Non-pigmented ciliary epithelial cell (primary cell): ENCODE measurements around the gene IGSF3.

ENCODE experiments used
- DNase-seq: peaks from one replicate; pipeline ENCODE4 v3.0.0-alpha.2; 2010; ENCODE audit warnings: low read depth

Gene IGSF3

DNA sequence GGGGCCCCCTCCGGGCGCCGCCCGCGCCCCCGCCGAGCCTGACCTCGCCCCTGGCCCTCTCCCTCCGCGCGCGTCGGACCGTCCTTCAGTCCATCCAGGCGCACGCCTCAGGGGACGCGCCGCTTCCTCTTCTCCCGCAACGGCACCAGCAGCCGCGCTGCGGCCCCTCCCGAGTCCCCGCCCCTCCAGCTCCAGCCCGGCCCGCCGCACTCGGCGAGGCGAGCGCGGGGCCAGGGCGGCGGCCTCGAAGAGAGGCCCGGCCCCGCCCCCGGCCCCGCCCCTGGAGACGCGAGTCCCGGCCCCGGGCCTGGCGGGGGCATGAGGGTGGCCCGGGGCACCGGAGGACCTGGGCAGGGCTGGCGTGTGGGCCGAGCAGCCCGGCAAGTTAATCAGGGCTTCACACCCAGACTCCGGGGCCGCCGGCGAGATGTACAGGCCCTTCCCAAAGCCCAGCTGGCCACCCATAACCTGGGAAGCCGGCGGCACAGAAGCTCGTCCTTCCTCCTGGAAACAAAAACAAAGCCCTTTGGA is at the start of gene IGSF3:
TSS of gene IGSF3 (minus strand) at position 159 of the 531 bp plus-strand sequence. CDS start 1,407 bp downstream, outside the sequence.
- DNase-seq, result no peak

DNA sequence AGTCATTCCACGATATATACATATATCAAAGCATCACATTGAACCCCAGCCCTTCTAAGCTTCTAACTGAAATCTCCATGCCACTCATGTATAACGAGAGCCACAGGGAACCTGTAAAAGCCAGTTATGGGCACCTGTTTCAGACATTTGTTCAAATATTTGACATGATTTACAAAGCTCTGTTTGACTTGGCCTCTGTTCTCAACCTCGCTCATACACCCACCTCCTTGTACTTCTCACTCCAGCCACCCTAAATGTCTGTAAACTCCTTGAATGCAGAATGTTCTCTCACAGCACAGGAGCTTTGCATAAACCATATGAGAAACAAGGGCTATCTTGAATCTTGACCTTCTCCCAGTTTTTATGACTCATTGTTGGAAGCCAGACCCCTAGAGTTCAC is 49.8 kb upstream of the IGSF3 start:
- no peak for DNase-seq

DNA sequence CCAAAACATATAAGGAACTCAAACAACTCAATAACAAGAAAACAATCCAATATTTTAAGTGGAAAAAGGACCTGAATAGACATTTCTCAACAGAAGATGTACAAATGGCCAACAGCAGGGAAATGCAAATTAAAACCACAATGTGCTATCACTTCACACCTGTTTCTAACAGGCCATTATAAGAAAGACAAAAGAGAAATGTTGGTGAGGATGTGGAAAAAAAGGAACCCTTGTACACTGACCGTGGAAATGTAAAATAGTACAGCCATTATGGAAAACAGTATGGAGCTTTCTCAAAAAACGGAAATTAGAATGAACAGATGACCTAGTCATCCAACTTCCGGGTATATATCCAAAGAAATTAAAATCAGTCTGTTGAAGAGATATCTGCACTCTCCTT is 48.9 kb upstream of the IGSF3 start:
- DNase-seq, result no peak

GRCh38 chr1:116713474-116713873 is 45.9 kb upstream of the IGSF3 start:
- DNase-seq, result no peak

DNA sequence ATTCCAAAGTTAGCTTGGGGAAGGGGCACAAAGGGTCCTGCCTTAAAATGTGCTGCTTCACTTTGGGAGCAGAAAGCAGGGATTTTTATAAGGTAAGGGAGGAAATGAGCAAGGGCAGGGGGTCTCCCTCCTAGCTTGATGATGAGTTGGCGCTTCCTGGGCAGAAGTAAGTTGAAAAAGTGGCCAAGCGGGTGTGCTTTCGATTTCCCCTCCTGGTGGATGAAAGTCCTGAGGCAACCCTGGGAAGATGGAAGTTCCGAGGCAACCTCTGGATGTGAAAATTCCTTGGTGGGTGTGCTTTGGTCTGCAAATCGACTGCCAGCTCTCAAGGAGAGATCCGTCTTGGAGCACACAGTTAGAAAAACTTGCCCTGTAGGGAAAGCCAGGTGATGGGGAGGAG is 45.0 kb upstream of the IGSF3 start:
- no peak for DNase-seq

GRCh38 chr1:116711263-116711840 is 43.8 kb upstream of the IGSF3 start:
- DNase-seq, result no peak

DNA sequence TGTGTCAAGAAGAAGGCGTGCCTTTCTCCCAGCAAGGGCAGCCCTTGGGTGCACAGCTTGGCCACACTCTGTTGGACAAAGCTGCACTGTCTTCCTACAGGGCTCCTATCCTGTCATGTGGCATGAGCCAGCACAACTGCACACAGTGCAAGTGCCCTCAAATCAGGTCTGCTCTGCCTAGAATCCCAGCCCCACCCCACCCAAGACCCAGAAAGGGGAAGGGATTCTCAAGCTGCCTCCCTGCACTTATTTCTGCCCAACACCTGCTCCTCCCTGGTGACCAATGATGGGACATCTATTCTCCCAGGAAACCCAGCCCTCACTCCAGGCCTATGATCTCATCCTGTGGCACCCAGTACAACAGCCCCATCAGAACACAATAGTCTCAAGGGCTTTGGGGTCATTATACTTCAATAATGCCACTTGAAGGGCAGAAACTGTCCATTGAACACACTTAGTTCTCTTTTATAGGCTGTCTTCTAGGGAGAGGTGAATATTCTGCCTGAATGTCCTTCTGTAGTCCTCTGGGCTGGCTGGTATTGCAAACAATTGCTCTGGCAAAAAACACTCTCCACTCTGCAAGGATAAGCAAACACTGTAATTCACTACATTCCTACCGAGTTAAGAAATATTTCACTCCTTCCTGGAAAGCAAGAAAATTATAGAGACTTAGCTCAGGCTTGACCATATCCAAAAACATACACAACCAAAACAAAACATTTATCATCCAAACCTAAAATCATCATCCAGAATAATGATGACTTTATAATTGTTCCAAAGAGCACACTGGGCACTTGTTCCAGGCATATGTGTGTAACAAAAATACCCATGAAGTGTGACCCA is 43.1 kb upstream of the IGSF3 start:
- DNase-seq, result no peak

GRCh38 chr1:116709666-116710167 is 42.2 kb upstream of the IGSF3 start:
- no peak for DNase-seq

- DNase-seq, result no peak
These were observed 40.8 kb upstream of the IGSF3 start for GRCh38 chr1:116708255-116708900.

DNA sequence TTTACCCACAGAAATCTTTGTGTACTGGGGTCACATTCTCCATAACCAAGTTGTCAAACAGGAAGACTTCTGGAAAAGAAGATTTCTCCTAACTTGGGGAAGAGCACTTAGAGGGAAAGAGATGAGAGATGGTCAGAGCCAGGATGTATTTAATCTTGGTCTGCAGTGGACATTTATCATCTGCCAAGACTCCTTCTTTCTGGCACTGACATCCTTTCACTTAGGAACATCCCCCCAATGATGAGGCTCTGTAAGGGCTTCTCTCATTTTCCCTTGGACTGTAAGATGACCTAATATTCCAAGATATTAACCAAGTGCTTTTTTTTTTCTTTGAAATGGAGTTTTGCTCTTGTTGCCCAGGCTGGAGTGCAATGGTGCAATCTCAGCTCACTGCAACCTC is 39.3 kb upstream of the IGSF3 start:
- no peak for DNase-seq

DNA sequence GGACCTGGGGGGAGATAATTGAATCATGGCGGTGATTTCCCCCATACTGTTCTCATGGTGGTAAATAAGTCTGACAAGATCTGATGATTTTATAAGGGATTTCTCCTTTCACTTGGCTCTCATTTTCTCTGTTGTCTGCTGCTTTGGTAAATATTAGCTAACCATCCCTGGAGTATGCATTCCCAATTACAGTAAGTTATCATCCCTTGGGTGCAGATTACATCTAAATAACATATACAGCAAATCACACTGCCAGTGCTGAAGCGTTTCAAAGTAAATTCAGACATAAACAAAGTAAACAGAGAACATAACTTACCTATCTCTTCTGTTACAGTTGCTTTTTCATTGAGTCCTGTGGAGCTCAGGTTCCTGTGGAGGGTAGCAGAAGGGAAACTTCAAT is 38.6 kb upstream of the IGSF3 start:
- no peak for DNase-seq

GRCh38 chr1:116704278-116704677 is 36.7 kb upstream of the IGSF3 start:
- no peak for DNase-seq

DNA sequence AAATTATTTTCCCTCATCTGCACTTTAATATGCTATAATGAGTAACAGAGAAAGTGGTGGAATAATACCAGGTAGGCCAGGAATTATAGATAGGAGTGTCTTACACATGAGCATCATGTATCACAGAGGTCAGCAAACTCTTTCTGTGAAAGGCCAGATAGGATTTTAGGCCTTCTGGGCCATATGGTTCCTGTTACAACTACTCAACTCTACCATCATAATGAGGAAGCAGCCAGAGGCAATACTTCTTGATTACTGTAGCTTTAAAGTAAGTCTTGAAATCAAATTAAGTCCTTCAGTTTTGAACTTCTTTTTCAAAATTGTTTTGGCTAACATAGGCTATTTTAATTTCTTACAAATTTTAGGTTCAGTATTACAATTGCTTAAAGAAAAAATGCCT is 32.1 kb upstream of the IGSF3 start:
- no peak for DNase-seq

DNA sequence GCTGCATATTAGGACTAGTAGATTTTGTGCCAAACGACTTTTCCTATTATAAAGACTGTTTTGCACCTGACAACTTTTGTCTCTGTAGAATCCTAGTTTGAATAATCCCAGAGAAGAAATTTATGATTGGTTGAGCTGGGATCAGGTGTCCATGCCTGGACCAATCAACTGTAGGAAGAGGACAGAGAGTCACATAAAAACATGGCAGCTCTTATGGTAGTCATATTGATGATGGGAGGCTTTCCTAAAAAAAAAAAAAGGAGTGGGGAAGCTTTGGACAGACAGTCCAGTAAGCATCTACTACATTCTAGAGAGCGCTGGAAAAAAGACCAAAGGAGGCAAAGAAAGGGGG is 30.7 kb upstream of the IGSF3 start:
- no peak for DNase-seq

DNA sequence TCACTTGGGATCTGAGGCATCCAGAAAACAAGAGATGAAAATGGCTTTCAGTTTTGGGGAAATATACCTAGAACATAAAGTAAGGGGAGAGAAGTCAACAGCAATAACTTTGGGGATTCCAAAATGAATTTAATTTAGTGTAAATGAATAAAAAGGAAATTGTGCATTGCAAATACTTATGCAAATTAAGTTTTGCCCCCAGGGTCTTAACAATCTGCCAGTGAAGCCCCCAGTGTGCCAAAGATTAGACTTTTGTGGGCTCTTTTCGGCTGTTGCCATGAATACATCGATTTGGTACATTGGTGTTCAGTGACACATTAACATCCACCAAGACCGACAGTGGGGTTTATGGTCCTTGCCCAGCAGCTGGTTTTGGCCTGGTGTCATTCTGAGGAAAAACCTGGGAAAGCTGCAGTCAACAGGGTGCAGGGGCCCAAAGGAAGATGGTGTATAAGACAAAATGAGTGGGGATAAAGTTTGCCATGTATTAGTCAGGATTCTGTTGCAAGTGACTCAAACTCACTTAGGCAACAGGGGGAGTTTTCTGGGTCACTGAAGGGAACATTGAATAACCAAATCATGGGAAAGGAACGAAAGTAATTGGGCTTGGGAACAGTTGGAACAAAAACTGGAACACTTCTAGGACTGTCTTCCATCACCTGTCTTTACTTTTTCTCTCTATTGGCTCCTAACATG is 30.2 kb upstream of the IGSF3 start:
- DNase-seq, result no peak

DNA sequence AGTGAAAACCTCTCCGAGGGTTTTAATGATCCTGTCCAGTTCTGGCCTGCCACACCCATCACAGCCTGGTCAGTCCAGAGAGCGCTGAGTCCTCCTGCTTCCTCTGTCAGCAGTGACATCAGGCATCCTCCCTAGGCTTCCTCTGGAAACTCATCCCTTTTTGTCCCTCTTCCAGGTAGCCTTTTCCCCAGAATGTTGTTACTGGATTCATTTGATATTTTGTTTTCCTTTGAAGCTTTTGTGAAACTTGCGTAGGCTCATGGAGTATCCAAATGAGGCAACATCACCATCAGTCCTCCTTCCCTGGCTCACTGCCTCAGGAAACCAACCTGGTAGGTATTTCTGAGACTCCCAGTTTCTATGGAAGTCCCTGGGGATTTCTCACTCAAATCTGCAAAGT is 27.0 kb upstream of the IGSF3 start:
- DNase-seq, result no peak

DNA sequence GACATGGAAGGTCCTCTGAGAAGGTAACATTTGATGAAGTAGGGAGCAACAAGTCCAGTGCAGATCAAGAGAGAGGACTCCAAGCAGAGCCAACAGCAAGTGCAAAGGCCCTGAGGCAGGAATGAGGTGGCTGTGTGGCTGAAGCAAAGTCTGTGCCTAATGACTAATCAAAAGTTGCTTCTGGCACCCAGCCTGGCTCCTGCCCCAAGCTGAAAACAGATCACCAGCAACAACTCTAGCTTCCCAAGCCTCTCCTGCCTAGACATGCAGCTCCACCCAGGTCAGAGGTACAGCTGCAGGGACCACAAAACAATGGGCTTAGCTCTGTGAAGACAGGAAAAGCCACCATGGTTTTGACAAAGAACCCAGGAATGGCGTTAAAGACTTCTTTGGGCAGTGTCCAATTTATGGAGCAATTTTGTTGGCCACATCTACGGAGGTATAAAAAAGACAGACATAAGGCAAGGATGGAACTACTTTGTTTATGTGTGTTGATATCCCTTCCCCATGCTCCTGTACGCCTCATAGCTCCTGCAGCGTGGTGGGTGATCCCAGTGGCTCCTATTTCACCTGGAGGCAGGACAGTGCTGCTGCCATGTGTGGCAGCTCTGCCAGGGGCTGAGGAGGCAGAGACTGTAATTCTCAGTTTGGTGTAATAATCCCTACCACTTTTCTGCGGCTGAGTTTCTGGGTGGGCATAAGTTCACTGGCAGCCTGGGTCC is 26.4 kb upstream of the IGSF3 start:
- DNase-seq, result no peak

GRCh38 chr1:116692879-116693278 is 25.3 kb upstream of the IGSF3 start:
- no peak for DNase-seq

DNA sequence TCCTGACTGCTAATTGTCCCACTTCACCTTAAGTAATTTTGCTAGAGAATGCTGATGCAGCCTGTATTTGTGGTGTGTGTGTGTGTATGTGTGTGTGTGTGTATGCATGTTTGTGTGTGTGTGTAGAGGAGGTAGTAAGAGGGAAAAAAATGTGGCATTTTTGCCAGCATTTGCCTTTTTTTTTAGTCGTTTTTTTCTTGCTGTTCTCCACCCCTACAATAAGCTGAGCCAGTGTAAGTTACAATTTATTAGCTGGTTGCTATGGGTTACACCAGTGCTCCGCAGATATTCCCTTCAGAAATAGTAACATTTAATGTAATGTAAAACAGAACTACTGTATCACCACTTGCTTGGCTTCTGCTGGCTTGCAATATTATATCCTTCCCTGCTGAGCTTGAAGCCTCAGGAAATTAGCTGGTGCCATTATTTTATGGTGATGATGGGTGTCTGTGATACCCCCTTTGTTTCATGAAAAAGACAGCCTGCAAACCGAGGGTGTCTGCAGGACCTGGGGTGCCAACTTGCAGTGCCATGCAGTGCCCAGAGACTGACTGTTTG is 23.4 kb upstream of the IGSF3 start:
- no peak for DNase-seq

GRCh38 chr1:116690396-116690848 is 22.9 kb upstream of the IGSF3 start:
- DNase-seq, result no peak

GRCh38 chr1:116686723-116687352 is 19.3 kb upstream of the IGSF3 start:
- DNase-seq, result no peak
